C1 segment of cervical spinal cord (tissue), 14 donors: ENCODE measurements around the gene ELAPOR1.

Source experiments
- DNase-seq, 14 donors: peaks; one replicate each; lab custom pipeline; 2025; lab: John Stamatoyannopoulos, UW

The ELAPOR1 gene

DNA sequence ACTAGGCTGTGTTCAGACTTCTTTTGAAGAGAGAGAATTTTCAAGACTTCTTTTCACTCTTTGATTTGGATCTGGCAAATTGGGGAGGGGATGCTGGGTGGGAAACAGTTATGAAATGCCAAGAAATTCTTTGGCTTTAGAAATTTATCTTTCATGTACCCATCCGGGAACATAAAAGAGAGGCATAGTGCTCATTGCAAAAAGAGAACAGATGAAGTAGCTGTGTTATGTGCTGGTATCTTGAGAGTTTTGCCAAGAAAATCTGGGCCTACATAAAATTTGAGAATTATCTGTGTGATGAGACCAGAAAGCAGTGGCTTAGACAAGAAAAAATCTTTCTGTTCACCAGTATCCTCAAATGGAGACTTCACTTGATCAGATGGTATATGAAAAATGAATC lies 19.0 kb upstream of the ELAPOR1 start:
- no peak for DNase-seq

DNA sequence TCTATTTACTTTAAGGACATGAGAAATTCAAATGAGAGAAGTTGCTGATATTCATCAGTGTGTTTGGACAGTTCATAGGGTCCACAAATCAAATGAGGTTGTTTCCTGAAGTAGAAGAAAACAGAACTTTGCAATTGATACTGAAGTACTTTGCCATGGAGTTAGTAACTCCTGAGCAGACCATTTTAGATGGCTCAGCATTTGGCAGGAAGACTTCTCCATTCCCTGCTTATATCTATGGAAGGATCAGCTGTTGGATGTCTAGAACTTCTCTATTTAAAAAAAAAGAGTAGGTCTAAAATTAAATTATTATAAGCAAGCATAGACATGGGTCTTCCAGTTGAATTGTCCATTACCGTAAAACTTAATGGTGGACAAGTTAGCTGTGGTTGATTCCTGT lies 18.3 kb upstream of the ELAPOR1 start:
- no peak for DNase-seq

DNA sequence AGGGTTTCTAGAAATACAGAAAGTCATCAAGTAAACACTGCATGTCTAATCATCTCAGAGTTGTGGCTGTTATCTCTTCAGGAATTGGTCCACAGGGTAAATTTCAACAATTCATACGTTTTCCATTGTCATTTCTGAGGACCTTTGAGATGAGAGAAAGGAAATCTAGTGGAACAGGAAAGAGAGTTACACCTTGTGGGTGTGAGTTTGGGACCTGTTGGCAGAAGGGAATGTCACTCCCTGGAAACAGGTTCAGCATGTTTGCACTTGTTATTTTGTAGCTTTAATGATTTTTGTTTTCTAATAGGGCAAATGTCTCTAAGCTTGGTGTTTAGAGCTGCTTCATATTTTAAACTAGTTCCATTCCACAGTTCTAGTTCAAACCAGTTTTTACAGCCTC lies 17.8 kb upstream of the ELAPOR1 start:
- no peak for DNase-seq

DNA sequence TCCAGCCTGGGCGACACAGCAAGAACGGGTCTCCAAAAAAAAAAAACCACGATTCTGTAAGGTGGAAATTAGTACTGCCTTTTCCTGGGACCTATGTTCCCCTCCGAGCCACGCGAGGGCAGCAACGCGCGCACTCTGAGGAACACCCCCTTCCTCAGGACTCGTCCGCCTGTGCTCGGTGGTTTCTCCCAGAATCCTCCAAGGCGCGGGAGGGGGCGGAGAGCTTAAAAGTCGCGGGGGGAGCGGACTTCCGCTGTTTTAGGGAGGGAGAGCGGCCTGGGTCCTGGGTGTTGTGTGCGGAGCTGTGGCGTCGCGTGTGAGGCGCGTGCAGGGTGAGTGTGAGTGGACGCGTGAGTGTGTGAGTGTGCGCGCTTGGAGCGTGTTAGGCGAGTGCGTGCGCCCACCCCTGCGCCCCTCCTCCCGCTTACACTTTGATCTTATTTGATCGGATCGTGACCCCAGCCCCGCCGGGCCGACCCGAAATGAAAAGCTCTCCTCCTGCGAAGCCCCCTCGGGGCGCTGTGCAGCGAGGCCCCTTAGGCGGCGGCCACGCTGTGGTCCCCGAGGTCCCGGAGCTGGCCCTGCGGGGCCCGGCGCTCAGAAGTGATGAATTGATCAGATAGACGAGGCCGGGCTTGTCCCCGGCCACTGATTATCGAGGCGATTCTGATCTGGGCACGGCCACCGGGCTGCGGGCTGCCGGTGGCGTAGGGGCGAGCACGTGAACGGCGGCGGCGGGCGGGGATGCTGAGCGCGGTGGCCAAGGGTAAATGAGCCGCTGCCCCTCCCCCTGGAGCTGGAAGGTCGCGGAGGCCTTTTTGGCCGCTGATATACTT lies 13.8 kb upstream of the ELAPOR1 start:
- DNase-seq: peak; percentile 60 to 95 (median 92)

DNA sequence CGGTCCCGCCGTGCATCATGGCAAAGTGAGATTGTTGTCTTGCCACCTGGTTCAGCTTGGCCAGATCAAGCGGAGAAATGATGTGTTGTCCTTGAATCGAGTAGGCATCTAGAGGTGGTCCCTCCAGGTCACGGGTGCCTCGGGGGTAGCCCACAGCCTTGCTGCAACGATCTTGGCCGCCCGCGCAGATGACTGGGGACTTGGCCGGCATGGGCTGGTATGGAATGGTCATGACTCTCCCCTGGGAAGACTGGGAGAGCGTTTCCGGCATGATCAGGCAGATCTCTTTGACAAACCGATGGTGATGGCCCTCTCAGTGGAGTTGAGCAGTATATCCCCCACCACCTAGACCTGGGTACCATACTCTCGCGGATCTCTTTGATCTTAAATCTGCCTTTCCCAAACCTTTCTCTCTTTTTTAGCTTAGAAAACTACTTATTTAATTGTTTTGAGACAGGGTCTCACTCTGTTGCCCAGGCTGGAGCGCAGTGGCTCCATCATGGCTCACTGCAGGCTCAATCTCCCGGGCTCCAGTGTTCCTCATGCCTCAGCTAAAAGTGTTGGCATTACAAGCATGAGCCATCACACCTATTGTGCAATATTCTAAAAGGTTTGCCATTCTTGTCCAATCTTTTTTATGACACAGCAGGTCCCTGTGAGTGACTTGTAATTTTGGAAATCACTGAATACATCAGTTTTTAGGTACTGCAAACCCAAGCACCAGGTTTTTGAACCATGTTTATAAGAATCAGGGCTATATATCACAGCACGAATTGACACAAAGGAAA lies 9.4 kb upstream of the ELAPOR1 start:
- no peak for DNase-seq

DNA sequence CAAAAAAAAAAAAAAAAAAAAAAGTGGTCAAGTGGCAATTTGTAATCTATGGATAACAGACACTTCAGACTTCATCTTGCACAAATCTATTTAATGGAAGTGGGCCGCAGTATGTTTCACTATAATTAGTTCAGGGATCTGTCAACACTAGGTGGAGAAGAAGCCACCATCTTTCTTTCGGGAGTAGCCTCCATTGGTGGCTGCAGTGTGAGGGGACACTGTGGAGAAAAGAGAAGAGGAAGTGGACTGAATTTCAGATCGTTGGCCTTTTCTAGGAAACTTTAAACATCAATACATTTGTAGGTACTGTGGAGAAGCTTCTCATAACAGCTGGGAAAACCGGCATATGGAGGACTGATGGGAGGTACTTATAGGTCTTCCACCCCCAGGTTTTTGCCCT lies 8.0 kb upstream of the ELAPOR1 start:
- DNase-seq: no peak

DNA sequence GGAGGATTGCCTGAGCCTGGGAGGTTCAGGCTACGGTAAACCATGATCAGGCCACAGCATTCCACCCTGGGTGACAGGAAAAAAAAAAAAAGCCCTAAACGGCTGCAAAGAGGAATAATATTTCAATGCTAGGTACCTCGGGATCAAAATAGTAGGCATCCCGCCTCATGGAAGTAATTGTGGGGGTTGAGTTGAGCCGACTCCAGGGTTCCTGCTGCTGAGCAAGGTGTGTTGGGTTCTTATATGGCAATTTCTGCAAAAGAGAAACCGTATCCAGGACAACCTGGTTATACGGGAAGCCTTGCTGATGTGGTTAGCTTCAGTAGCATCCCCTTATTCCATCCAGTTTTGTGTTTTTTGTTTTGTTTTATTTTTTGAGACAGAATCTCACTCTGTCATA lies 6.1 kb upstream of the ELAPOR1 start:
- DNase-seq: no peak

DNA sequence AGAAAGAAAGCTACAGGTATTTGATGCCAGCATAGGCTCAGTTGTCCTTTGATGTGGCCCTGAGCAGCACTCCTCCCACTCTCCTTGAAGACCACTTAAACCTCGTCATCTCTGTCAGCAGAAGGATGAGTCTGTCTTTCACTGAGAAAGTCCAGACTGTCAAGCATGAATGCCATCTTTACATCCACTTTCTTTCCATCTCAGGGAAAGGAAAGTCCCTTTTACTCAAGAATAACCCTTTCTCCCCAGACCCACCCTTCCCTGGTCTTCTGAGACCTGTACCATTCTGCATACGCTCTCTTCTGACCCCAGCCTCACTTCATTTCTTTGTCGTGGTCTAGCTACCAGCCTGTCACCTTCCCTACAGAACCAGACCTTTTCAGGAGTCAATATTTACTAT lies 4.0 kb upstream of the ELAPOR1 start:
- no peak for DNase-seq

DNA sequence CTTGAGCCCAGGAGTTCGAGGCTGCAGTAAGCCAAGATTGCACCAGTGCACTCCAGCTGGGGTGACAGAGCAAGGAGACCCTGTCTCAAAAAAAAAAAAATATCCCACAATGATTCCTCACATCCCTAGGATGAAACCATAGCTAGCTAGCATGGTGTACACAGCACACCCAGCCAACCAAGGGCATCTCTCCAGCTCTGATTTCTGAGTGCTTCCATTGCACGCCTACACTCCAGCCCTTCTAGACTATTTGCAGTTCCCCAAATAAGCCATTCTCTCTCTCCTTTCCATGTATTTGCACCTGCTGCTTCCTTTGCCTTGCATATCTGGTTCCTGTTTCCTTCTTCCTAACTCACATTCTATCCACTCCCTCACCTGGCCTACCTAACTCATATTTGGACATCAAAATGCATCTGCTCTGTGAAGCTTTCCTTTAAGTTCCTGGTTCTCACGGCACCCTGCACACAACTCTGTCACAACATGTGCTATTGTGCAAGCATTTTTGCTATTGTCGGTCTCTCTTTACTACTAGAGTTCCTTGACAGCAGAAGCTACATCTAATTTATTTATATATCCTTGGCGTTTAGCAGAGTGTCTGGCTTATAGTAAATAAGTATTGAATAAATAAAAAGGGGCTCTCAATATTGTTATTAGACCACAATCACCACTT lies 2.4 kb upstream of the ELAPOR1 start:
- no peak for DNase-seq

DNA sequence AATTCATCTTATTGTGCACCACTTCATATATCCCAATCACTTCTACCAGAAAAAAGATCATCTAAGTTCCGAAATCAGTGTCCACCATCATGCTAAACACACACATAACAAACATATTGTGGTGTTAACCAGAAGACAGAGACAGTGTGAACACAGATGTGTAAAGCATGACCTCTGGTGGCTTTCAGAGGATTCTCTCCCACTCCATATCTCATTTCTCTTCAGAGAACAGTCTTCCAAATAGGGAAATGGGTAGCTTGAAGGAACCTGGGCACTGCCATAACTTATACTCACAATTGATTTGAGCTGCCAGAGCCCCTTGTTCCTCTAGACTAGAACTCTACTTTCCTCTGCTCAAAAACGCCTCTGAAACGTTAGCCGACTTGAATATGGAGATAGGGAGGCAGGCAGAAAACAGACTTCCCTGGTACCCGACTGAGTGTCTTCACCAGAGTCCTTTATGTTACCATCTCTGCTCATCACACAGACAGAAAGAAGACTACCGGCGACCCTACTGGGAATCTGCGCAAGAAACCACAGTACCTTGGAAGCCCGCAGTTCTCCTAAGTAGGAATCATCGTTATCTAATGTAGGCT lies 1.8 kb upstream of the ELAPOR1 start:
- DNase-seq: peak in 1 of 14 donors; percentile 44

DNA sequence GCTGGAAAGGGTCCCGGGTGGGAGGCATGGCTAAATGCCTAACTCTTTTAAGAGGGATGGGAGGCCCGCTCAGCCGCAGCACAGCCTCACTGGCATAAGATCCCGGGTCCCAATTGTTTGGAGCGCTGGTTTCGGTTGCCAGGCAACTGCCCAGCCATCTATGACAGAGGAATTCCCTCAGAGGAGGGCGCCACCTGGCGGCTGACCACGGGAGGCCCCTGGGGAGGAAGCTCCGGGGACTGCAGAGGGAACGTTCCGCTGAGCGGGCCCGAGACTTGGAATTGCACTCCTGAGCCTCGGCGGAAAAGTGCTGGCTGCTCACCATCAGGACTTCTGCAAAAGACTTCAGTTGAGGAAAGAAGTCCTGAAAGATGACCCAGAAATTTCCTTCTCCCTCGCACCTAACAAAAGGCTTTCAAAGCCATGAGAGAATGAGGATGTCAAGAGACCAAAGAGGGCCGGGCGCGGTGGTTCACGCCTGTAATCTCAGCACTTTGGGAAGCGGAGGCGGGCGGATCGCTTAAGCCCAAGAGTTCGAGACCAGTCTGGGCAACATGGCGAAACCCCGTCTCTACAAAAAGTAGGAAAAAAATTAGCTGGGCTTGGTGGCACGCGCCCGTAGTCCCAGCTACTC lies 1.1 kb upstream of the ELAPOR1 start:
- DNase-seq: peak; percentile 5 to 91 (median 80)

DNA sequence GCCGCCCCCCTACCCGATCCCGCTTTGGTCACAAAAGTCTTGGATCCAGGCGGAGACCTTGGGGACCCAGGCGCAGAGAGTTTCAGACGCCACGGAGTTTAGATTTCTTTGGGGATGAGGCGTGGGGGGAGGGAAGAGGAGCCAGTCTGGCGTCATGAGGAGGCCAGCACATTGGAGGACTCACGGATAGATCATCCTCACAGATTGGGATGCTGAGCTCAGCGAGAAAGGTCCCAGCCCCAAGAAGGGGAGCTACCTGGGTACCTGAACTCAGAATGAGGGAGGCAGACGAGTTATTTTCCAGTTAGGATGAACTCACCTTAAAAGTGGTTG lies 393 bp downstream of the ELAPOR1 start:
- DNase-seq: peak in 1 of 14 donors; percentile 32

DNA sequence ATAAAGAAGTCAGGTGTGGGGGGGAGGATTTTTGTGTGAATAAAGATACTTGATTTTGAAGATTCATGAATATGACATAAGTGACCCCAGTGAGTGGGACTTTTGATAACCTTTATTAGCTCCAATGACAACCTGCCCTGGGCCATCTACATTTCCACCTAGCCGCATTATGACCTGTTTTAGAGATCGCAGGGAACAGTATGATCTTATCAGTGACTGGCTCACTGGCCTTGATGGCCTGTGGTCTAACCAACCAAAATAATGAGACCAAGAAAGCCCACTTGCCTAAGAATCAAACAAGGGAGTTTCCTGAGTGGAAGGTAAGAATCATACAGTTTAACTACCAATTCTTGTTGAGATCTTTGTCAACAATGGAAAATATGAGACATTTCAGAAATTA lies 1.8 kb downstream of the ELAPOR1 start:
- DNase-seq: no peak

DNA sequence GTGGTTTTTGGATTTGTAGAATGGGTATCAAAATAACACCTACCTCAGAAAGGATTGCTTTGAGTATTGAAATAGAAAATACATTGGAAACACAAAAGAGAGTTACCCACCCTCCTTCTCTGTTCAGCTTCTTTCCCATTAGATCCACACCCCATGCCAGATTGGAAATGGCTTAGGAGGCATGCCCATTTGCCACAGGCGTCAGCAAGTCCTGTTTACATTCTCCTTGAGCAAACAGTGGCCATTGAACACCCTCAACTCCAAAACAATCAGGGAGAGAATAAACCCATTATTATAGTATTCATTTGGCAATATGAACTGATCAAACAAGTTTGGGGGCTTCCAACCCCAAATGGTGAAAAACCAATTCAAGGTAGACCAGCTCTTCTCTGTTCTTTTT lies 2.4 kb downstream of the ELAPOR1 start:
- no peak for DNase-seq

DNA sequence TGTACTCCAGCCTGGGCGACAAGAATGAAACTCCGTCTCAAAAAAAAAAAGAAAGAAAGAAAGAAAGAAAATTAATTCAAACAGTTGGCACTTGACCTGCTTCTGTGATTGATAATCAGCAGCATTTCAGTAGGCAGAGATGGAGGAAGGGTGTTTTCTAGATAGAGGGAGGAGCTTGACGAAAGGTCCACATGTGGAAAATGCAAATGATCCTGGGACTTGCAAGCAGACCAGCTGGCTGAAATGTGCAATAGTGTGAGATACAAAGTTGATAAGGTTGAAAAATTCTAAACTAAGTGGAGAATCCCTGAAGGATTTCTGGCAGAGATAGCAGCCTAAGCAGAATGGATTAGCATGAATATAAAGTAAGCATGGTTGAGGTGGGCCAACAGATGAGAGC lies 4.2 kb downstream of the ELAPOR1 start:
- DNase-seq: no peak

DNA sequence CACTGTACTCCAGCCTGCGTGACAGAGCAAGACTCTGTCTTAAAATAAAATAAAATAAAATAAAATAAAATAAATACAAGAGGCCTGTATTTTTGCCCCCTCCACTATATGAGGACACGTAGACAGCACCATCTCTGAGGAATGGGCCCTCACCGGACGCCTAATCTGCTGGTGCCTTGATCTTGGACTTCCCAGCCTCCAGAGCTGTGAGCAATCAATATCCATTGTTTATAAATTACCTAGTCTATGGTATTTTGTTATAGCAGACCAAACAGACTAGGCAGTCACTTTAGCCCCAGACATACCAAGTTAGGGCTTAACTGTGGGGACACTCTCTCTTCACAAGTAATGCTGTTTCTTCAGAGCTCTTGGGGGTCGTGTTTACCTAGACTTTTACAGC lies 6.4 kb downstream of the ELAPOR1 start:
- no peak for DNase-seq

DNA sequence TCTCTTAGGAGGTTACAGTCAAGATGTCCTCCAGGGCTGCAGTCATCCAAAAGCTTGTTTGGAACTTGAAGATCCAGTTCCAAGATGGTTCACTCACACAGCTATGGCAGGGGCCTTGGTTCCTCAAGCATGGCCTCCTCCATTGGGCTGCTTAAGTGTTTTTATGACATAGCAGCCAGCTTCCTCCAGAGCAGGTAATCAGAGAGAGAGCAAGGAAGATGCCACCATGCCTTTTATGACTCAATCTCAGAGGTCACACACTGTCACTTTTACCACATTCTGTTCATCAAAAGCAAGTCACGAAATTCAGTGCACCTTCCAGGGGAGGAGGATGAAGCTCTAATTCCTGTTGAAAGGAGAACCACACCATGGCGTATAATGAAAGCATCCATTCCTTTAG lies 17.1 kb downstream of the ELAPOR1 start:
- DNase-seq: no peak

DNA sequence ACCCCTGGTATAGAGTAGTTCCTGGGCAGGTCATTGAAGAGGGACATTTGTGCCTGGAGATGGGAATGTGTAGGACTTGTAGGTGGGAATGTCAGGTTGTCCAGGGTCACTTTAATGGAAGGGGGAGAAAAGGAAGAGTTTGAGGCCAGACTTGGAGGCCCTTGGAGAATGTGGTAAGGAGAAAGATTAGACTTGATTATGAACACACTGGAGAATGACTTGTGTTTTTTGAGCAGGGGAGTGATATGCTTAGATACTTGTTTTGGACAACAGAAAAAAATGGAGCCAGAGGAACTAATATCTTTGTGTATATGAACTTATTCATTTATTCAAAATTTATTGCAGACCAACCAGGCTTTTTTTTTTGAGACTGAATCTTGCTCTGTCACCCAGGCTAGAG lies 17.9 kb downstream of the ELAPOR1 start:
- DNase-seq: no peak

DNA sequence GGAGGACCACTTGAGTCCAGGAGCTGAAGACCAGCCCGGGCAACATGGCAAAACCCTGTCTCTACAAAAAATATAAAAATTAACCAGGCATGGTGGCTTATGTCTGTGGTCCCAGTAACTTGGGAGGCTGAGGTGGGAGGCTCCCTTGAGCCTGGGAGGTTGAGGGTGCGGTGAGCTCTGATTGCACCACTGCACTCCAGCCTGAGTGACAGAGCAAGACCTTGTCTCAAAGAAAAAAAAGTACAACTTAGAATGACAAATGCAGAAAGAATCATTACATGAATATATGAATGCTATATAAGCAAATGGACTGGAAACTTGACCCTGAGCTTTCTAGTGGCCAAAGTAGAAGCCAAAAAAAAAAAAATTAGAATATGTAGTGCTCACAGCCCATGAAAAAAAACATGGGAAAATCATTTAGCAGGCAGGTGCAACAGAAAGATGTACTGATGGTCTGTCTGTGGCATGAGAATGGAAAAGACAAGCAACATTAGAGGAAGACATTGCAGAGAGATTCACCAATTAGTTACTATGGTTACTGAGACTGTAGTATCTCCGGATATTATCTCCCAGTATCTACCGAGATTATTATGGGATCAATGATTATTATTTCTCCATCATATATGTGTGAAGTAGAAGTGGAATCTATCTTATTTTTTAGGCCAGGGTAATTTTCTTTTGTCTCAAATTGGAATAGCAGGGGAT lies 19.2 kb downstream of the ELAPOR1 start:
- no peak for DNase-seq

DNA sequence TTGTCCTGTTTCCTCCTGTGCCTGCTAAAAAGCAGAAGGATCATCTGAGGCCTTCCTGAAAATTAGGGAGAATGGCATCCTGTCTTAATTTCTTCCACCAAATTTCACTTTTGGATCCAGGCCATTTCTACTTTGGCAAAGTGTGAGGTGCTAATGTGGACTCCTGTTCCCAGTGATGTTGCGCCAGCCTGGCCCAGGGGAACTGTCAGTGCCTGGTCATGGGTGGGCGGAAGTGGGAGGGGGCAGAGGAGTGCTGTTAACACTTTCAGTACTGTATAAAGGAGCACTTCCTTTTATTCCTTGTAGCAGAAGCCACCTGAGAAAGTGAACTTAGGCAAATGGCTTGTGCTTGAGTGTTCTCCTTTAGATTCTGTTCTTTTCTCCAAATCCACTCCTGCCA lies 19.9 kb downstream of the ELAPOR1 start:
- DNase-seq: peak in 6 of 14 donors; percentile 11 to 92 (median 25)

DNA sequence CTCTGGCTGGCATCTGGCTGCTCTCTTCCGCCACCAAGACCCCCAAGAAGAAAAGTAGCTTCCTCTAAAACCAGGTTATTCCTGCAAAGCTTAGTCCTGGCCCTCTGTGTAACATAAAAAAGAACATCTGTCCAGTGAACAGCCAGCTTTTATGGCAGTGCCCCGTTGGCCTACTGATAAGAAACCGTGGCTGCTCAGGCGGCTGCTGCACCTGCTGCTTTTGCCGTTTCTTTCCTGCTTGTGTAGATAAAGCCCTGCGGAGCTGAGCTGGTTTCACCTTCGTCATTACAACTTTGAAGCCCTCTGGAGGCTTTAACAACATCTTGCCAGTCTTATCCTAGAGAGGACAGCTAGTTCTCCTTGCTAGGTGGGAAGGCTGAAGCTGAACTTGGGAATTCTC lies 20.5 kb downstream of the ELAPOR1 start:
- no peak for DNase-seq
